HS-27A (cell line): Measurements from ENCODE around the gene TSHZ3.

Experiments
- DNase-seq: peaks from one replicate; pipeline ENCODE4 v3.0.0-alpha.2; 2012; ENCODE audit warnings: low read depth, missing footprints

The TSHZ3 gene

GRCh38 chr19:31337008-31337914 is 12.0 kb downstream of the TSHZ3 start:
- DNase-seq: no peak

GRCh38 chr19:31335716-31336115 is 13.5 kb downstream of the TSHZ3 start:
- DNase-seq: no peak

- no peak for DNase-seq
These were observed 14.2 kb downstream of the TSHZ3 start for GRCh38 chr19:31334849-31335624.

GRCh38 chr19:31334101-31334848 is 15.0 kb downstream of the TSHZ3 start:
- no peak for DNase-seq

GRCh38 chr19:31332096-31332495 is 17.1 kb downstream of the TSHZ3 start:
- DNase-seq: no peak

GRCh38 chr19:31331536-31331935 is 17.7 kb downstream of the TSHZ3 start:
- DNase-seq: no peak

- no peak for DNase-seq
These were observed 18.5 kb downstream of the TSHZ3 start for GRCh38 chr19:31330761-31331160.

- DNase-seq: no peak
These were observed 19.0 kb downstream of the TSHZ3 start for GRCh38 chr19:31330237-31330636.

GRCh38 chr19:31329819-31330218 is 19.4 kb downstream of the TSHZ3 start:
- DNase-seq: no peak

GRCh38 chr19:31328238-31328637 is 21.0 kb downstream of the TSHZ3 start:
- DNase-seq: no peak

GRCh38 chr19:31326329-31327028 is 22.8 kb downstream of the TSHZ3 start:
- no peak for DNase-seq

GRCh38 chr19:31325342-31325741 is 23.9 kb downstream of the TSHZ3 start:
- no peak for DNase-seq

GRCh38 chr19:31319465-31319864 is 29.8 kb downstream of the TSHZ3 start:
- DNase-seq: no peak

- DNase-seq: no peak
These were observed 30.3 kb downstream of the TSHZ3 start for GRCh38 chr19:31318790-31319425.

- DNase-seq: no peak
These were observed 31.7 kb downstream of the TSHZ3 start for GRCh38 chr19:31317570-31317969.

GRCh38 chr19:31317093-31317492 is 32.1 kb downstream of the TSHZ3 start:
- DNase-seq: no peak

- DNase-seq: no peak
These were observed 32.9 kb downstream of the TSHZ3 start for GRCh38 chr19:31316201-31316951.

- no peak for DNase-seq
These were observed 33.6 kb downstream of the TSHZ3 start for GRCh38 chr19:31315652-31316051.

GRCh38 chr19:31314849-31315629 is 34.2 kb downstream of the TSHZ3 start:
- DNase-seq: no peak

- DNase-seq: no peak
These were observed 35.1 kb downstream of the TSHZ3 start for GRCh38 chr19:31314156-31314555.
